Ascending aorta (tissue), 2 donors: ENCODE measurements around the gene NCK2. TPM values are rescaled to one million over a fixed set of nuclear protein-coding genes. Genes with fewer than 3 reads are reported as not detected.

Experiments
- DNase-seq, 2 donors: peaks; one replicate each; pipeline ENCODE4 v3.0.0-alpha.2; 2019; ENCODE audit warnings: low spot score in 2 of 2
- H3K27ac ChIP-seq, 2 donors: fragments of 200-600 bp; sonication (generic); one replicate each; pipeline ENCODE4 v1.5.1; 2016 to 2017; ENCODE audit warnings: mild to moderate bottlenecking in 1 of 2
- H3K27me3 ChIP-seq: fragments of 200-600 bp; sonication (generic); one replicate; pipeline ENCODE4 v1.5.1; 2017
- H3K36me3 ChIP-seq, 2 donors: fragments of 200-600 bp; sonication (generic); one replicate each; pipeline ENCODE4 v1.5.1; 2016
- H3K4me1 ChIP-seq, 2 donors: fragments of 200-600 bp; sonication (generic); one replicate each; pipeline ENCODE4 v1.5.1; 2016 to 2017; ENCODE audit warnings: mild to moderate bottlenecking in 1 of 2
- H3K4me3 ChIP-seq, 2 donors: fragments of 200-600 bp; sonication (generic); one replicate each; pipeline ENCODE4 v1.5.1; 2016 to 2017; ENCODE audit warnings: mild to moderate bottlenecking in 1 of 2
- H3K9me3 ChIP-seq, 2 donors: fragments of 200-600 bp; sonication (generic); one replicate each; pipeline ENCODE4 v1.5.1; 2016
- CTCF ChIP-seq, 3 experiments: fragments of 200-600 bp in 2 of 3; fragments of 450-650 bp in 1 of 3; sonication (generic) in 2 of 3; IDR thresholded peaks; one replicate each; pipeline ENCODE4 v1.5.1; 2016 to 2019; ENCODE audit warnings: antibody characterized with exemption in 3 of 3, mild to moderate bottlenecking in 1 of 3, moderate library complexity in 1 of 3
- intact Hi-C: fragments of 100-400 bp; cut with DNase I; formaldehyde crosslinking; loops from one replicate; pipeline ENCODE4 v1.15.1; 2023
- total RNA-seq: library from RNA; depleted of rRNA; stranded (reverse); fragments of >200 nt; gene quantifications from one replicate; pipeline ENCODE4 v1.1.0, GENCODE V29; 2016

Gene NCK2
- total RNA-seq, 1 donor from 2014 or later: 57.6 TPM

GRCh38 chr2:105737980-105738657, 6.6 kb upstream of the NCK2 start:
- Histone ChIP-seq H3K27ac (no peak overlapping the region), H3K9me3 (no peaks in the 10 kb centered on the region), H3K4me1 (no peaks in the 10 kb centered on the region), H3K36me3 (no peaks in the 10 kb centered on the region), H3K27me3 (no peaks in the 10 kb centered on the region), H3K4me3 (no peak overlapping the region)
- intact Hi-C loops: no loop called here
- DNase-seq: no peak
- no peak for TF ChIP-seq CTCF (IDR thresholded peaks at IDR 0.05)

- TF ChIP-seq CTCF (IDR thresholded peaks at IDR 0.05): no peak
- DNase-seq: no peak
- intact Hi-C loops: no loop called here
- no peaks in the 10 kb centered on the region for H3K36me3 ChIP-seq
- H3K27ac ChIP-seq: no peak overlapping the region
- H3K9me3 ChIP-seq: no peaks in the 10 kb centered on the region
- H3K27me3 ChIP-seq: no peaks in the 10 kb centered on the region
- no peak overlapping the region for H3K4me3 ChIP-seq
- no peaks in the 10 kb centered on the region for H3K4me1 ChIP-seq
Observed at GRCh38 chr2:105738658-105739241, 6.0 kb upstream of the NCK2 start.

GRCh38 chr2:105739426-105739825, 5.3 kb upstream of the NCK2 start:
- no peak for DNase-seq
- Histone ChIP-seq H3K36me3 (no peaks in the 10 kb centered on the region), H3K4me1 (no peaks in the 10 kb centered on the region), H3K27ac (no peak overlapping the region), H3K9me3 (no peaks in the 10 kb centered on the region), H3K4me3 (no peak overlapping the region), H3K27me3 (no peaks in the 10 kb centered on the region)
- no peak for TF ChIP-seq CTCF (IDR thresholded peaks at IDR 0.05)
- intact Hi-C loops: no loop called here

GRCh38 chr2:105739944-105740530, 4.7 kb upstream of the NCK2 start:
- Histone ChIP-seq H3K9me3 (no peaks in the 10 kb centered on the region), H3K27me3 (no peaks in the 10 kb centered on the region), H3K36me3 (no peaks in the 10 kb centered on the region), H3K4me1 (no peaks in the 10 kb centered on the region), H3K27ac (no peak overlapping the region), H3K4me3 (no peak overlapping the region)
- no peak for DNase-seq
- intact Hi-C loops: loop anchor here (5.0 kb wide), 1 partner anchor 452 kb away; the partner anchor contains the start of gene UXS1
- no peak for TF ChIP-seq CTCF (IDR thresholded peaks at IDR 0.05)

GRCh38 chr2:105741174-105741573, 3.5 kb upstream of the NCK2 start:
- no peak for DNase-seq
- Histone ChIP-seq H3K27me3 (no peaks in the 10 kb centered on the region), H3K27ac (no peak overlapping the region), H3K4me3 (no peak overlapping the region), H3K4me1 (peaks cover 3 to 4% of the 10 kb centered on the region in 2 donors), H3K9me3 (no peaks in the 10 kb centered on the region), H3K36me3 (no peaks in the 10 kb centered on the region)
- no peak for TF ChIP-seq CTCF (IDR thresholded peaks at IDR 0.05)
- intact Hi-C loops: loop anchor here (5.0 kb wide), 1 partner anchor 451 kb away; the partner anchor contains the start of gene UXS1
